ENCODE measurements around the gene G3BP2. TPM values are rescaled to one million over a fixed set of nuclear protein-coding genes. Genes with fewer than 3 reads are reported as not detected.

Gene G3BP2
- total RNA-seq, 1 donor from 2014 or later = 133 TPM

DNA sequence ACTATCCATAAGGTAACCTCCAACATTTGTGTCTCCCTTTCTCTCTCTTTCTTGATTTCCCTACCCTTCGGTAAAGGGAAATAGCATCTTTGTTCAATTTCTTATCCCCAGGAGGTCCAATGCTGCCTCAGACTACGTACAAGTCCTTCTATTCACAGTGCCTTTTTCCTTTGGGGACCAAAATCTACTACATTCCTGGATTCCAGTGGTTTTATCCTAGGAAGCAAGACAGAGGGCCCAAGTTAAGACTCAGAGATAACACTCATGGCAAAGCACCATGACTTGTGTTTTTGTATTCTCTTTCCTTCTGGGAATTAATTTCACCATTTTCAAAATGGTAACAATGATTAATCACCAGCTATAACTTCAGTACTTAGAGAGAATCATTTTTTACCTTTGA is 10.6 kb downstream of the G3BP2 start:
- Mint-ChIP-seq H3K27me3 (no peaks in the 10 kb centered on the region), H3K9me3 (no peaks in the 10 kb centered on the region), H3K36me3 (peaks cover 16% of the 10 kb centered on the region), H3K4me1 (ENCODE audit: unreplicated experiment) (peaks cover 18% of the 10 kb centered on the region), H3K4me3 (no peak overlapping the region), H3K27ac (no peak overlapping the region)
- TF ChIP-seq, protein P1, sequence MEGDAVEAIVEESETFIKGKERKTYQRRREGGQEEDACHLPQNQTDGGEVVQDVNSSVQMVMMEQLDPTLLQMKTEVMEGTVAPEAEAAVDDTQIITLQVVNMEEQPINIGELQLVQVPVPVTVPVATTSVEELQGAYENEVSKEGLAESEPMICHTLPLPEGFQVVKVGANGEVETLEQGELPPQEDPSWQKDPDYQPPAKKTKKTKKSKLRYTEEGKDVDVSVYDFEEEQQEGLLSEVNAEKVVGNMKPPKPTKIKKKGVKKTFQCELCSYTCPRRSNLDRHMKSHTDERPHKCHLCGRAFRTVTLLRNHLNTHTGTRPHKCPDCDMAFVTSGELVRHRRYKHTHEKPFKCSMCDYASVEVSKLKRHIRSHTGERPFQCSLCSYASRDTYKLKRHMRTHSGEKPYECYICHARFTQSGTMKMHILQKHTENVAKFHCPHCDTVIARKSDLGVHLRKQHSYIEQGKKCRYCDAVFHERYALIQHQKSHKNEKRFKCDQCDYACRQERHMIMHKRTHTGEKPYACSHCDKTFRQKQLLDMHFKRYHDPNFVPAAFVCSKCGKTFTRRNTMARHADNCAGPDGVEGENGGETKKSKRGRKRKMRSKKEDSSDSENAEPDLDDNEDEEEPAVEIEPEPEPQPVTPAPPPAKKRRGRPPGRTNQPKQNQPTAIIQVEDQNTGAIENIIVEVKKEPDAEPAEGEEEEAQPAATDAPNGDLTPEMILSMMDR (conservative IDR thresholded peaks at IDR 0.05) = no peak
- DNase-seq (ENCODE audit: extremely low spot score, unreplicated experiment) = no peak

DNA sequence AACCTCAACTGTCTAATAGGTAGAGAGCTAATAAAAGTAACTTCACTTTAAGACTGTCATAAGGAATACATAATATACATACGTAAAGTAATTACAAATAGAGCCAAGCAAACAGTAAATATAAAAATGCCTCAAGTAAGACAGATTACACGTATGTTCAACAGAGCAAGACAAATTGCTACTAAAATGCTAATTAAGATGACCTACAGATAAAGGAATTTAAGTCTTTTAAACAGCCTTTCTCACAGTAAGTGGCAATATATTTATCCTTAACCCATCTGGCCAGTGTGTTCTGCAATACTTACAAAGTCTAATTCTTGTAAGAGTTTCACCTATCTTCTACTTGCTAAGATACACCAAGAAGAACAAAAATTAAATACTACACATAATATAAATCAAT is 12.7 kb downstream of the G3BP2 start:
- Mint-ChIP-seq H3K27ac (no peak overlapping the region), H3K9me3 (no peaks in the 10 kb centered on the region), H3K4me1 (ENCODE audit: unreplicated experiment) (peaks cover 4% of the 10 kb centered on the region), H3K4me3 (no peak overlapping the region), H3K36me3 (peaks cover 21% of the 10 kb centered on the region), H3K27me3 (no peaks in the 10 kb centered on the region)
- TF ChIP-seq, protein P1 (conservative IDR thresholded peaks at IDR 0.05) = no peak
- no peak for DNase-seq (ENCODE audit: extremely low spot score, unreplicated experiment)

DNA sequence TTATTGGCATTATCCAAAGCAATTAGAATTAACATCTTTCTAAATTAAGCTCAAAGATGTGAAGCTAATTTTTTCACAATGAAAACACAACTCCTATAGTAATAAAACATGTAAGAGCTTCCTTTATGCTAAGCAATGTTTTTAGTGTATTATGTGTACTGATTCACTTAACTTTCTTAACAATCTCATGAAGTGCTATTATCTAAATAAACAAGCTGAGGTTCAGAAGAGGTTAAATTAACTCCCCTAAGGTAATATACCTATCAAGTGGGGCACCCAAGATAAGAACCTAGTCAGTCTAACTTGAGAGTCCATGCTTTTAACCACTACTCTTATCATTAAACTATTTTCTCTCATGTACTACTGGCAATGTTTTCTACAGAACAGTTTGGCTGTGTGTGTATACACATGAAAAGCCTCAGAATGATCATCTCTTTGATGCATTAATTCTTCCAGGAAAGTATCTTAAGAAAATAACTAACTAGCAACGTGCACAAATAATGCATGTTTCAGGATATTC is 13.6 kb downstream of the G3BP2 start:
- Mint-ChIP-seq H3K36me3 (peaks cover 25% of the 10 kb centered on the region), H3K27me3 (no peaks in the 10 kb centered on the region), H3K9me3 (no peaks in the 10 kb centered on the region), H3K4me1 (ENCODE audit: unreplicated experiment) (peaks cover 4% of the 10 kb centered on the region), H3K27ac (no peak overlapping the region), H3K4me3 (no peak overlapping the region)
- TF ChIP-seq, protein P1 (conservative IDR thresholded peaks at IDR 0.05) = no peak
- no peak for DNase-seq (ENCODE audit: extremely low spot score, unreplicated experiment)

DNA sequence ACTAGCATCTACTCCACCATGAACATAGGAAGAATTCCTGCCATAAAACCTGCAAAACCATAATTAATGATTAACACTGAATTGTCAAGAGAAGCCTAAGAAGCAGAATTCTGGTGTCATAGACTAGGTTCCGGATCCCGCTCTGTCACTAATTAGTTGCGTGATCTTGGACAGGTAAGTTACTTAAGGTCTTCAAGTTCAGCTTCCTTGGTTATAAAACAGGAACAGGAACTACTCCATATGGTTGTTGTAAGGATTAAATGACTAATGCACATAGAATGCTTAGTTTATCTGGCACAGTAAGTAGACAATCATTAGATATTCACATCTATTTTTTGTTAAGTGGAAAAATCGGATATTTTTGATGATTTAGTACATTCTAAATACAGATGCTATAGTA is 14.3 kb downstream of the G3BP2 start:
- no peaks in the 10 kb centered on the region for H3K27me3 Mint-ChIP-seq
- H3K4me1 Mint-ChIP-seq (ENCODE audit: unreplicated experiment) = peaks cover 4% of the 10 kb centered on the region
- peaks cover 25% of the 10 kb centered on the region for H3K36me3 Mint-ChIP-seq
- no peaks in the 10 kb centered on the region for H3K9me3 Mint-ChIP-seq
- no peak for DNase-seq (ENCODE audit: extremely low spot score, unreplicated experiment)
- no peak overlapping the region for H3K4me3 Mint-ChIP-seq
- TF ChIP-seq, protein P1 (conservative IDR thresholded peaks at IDR 0.05) = no peak
- H3K27ac Mint-ChIP-seq = peak overlapping the region; percentile 44

DNA sequence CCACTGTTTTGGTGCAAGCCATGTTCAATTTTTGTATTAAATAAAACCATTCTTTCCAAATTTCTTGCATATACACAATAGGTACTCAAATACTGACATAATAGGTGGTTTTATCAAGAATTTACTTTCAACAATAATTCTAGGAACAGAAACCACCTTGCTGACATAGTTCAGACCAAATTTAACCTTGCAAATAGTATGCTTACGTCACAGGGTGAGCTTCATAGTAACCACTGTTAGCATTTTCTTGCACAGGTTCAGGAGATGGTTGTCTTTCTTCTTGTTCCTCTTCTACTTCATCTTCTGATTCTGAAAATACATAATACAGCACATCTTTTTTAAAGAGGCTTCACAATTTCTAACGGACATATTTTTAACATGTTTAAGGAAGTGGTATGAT is 17.6 kb downstream of the G3BP2 start:
- H3K4me1 Mint-ChIP-seq (ENCODE audit: unreplicated experiment) = no peaks in the 10 kb centered on the region
- H3K4me3 Mint-ChIP-seq = no peak overlapping the region
- H3K27me3 Mint-ChIP-seq = no peaks in the 10 kb centered on the region
- H3K36me3 Mint-ChIP-seq = peaks cover 23% of the 10 kb centered on the region
- no peak overlapping the region for H3K27ac Mint-ChIP-seq
- H3K9me3 Mint-ChIP-seq = no peaks in the 10 kb centered on the region
- DNase-seq (ENCODE audit: extremely low spot score, unreplicated experiment) = no peak
- TF ChIP-seq, protein P1 (conservative IDR thresholded peaks at IDR 0.05) = no peak

DNA sequence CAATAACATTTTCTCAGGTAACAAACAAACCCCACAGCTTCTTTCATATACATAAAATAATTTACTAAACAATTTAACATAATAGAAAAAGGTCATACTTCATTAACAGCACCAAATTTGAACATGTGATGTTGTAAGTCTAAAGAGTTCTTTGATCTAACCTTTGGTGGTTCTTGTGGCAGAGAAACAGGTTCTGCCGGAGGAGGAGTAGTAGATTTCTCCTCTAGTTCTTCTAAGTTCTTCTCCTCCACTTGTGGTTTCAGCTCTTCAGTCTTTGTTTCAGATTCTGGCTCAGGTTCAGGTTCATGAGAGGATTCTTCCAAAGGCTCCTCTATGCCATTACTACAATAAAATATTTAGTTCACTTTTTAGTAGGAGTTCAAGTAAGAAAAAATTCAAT is 18.3 kb downstream of the G3BP2 start:
- DNase-seq (ENCODE audit: extremely low spot score, unreplicated experiment) = no peak
- H3K9me3 Mint-ChIP-seq = no peaks in the 10 kb centered on the region
- H3K27ac Mint-ChIP-seq = no peak overlapping the region
- H3K4me3 Mint-ChIP-seq = no peak overlapping the region
- TF ChIP-seq, protein P1 (conservative IDR thresholded peaks at IDR 0.05) = no peak
- peaks cover 20% of the 10 kb centered on the region for H3K36me3 Mint-ChIP-seq
- no peaks in the 10 kb centered on the region for H3K27me3 Mint-ChIP-seq
- H3K4me1 Mint-ChIP-seq (ENCODE audit: unreplicated experiment) = no peaks in the 10 kb centered on the region

Measured in type B pancreatic cell (in vitro differentiated cells).